Neural crest cell (in vitro differentiated cells): ENCODE data around the gene OCA2. TPM values are rescaled to one million over a fixed set of nuclear protein-coding genes. Genes with fewer than 3 reads are reported as not detected.

Source experiments
- DNase-seq: peaks from one replicate; pipeline ENCODE4 v3.0.0; 2021; ENCODE audit warnings: low read depth, mixed read lengths, low spot score
- H3K27ac Mint-ChIP-seq: one replicate; pipeline ENCODE4 v1.8.0; 2021; ENCODE audit warnings: mild to moderate bottlenecking, mixed read lengths; ENCODE audit not compliant: unreplicated experiment
- H3K27me3 Mint-ChIP-seq: 2 replicates; pipeline ENCODE4 v1.8.0; 2021; ENCODE audit warnings: low read depth, mild to moderate bottlenecking, mixed read lengths
- H3K36me3 Mint-ChIP-seq: 2 replicates; pipeline ENCODE4 v1.8.0; 2021; ENCODE audit warnings: low read depth, mild to moderate bottlenecking, mixed read lengths
- H3K4me1 Mint-ChIP-seq: 2 replicates; pipeline ENCODE4 v1.8.0; 2021; ENCODE audit warnings: mixed read lengths
- H3K4me3 Mint-ChIP-seq: one replicate; pipeline ENCODE4 v1.8.0; 2021; ENCODE audit warnings: mild to moderate bottlenecking, mixed read lengths
- H3K9me3 Mint-ChIP-seq: 2 replicates; pipeline ENCODE4 v1.8.0; 2021; ENCODE audit warnings: mixed read lengths
- total RNA-seq: library from RNA; stranded (reverse); gene quantifications from 2 replicates; pipeline ENCODE4 v1.2.1, GENCODE V29; 2021
- TF ChIP-seq, protein P1 (sequence below): fragments of 200-600 bp; sonication (generic); conservative IDR thresholded peaks from 2 replicates; pipeline ENCODE4 v1.5.0; 2021; ENCODE audit warnings: antibody characterized with exemption, mild to moderate bottlenecking

Gene OCA2
- total RNA-seq, 1 donor from 2014 or later: 0.19 TPM

DNA sequence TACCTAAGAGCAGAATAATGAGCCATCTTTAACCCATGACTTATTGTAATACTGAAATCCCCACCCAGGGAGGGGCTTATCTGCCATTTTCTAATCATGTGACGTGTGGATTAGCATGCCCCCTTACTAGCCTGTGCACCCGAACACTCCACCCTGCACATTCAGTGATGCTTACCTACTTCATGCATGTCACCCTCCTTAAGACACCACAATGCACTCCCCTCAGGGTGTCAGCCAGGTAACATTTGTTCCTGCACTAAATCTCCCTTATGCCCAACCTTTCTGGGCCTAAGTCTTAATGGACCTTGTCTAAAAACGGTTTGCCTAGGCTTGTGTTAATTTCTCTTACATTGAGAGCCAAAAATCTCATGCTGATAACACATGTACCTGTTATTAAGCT lies 336.6 kb downstream of the OCA2 start:
- Mint-ChIP-seq H3K36me3 (no peaks in the 10 kb centered on the region), H3K4me1 (no peaks in the 10 kb centered on the region), H3K27ac (no peak overlapping the region), H3K9me3 (no peaks in the 10 kb centered on the region), H3K27me3 (no peaks in the 10 kb centered on the region), H3K4me3 (no peak overlapping the region)
- TF ChIP-seq, protein P1, sequence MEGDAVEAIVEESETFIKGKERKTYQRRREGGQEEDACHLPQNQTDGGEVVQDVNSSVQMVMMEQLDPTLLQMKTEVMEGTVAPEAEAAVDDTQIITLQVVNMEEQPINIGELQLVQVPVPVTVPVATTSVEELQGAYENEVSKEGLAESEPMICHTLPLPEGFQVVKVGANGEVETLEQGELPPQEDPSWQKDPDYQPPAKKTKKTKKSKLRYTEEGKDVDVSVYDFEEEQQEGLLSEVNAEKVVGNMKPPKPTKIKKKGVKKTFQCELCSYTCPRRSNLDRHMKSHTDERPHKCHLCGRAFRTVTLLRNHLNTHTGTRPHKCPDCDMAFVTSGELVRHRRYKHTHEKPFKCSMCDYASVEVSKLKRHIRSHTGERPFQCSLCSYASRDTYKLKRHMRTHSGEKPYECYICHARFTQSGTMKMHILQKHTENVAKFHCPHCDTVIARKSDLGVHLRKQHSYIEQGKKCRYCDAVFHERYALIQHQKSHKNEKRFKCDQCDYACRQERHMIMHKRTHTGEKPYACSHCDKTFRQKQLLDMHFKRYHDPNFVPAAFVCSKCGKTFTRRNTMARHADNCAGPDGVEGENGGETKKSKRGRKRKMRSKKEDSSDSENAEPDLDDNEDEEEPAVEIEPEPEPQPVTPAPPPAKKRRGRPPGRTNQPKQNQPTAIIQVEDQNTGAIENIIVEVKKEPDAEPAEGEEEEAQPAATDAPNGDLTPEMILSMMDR: no peak
- DNase-seq: no peak

DNA sequence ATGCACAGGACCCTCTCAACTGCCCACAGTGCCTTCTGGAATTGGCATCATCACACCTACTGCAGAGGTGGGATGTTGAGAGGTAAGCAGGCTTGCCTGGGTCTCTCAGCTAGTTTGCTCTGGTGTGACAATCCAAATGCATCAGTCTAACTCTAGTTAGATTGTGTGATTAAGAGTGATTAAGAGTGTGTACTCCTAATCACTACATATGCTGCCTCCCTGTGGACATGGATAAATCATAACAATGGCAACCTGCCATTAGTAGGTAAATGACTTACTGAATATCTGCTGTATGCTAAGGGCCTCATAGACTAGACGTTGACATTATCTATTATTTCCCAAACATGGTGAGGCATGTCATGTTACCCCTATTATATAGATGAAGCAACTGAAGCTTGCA lies 342.1 kb downstream of the OCA2 start:
- H3K27me3 Mint-ChIP-seq: no peaks in the 10 kb centered on the region
- H3K4me3 Mint-ChIP-seq: no peak overlapping the region
- H3K36me3 Mint-ChIP-seq: no peaks in the 10 kb centered on the region
- no peaks in the 10 kb centered on the region for H3K9me3 Mint-ChIP-seq
- no peak for DNase-seq
- H3K27ac Mint-ChIP-seq: no peak overlapping the region
- no peaks in the 10 kb centered on the region for H3K4me1 Mint-ChIP-seq
- TF ChIP-seq, protein P1: no peak

DNA sequence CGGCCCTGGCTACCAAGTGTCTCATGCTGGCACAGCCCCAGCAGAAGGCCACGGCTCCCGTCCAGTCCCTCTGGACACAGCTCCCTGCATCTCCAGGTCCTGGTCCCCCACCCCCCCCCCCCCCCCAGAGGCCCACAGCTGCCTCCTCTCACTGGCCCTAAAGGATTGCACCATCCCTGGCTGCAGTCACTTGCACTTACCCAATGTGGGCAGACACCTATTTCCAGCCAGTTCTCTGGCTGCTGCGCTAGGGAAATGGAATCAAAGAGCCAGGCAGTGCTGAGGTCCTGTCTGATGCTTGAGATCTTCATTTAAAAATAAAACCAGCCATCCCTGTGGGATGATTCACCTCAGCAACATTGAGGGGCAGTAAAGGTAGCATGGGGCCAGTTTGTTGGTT lies 346.4 kb downstream of the OCA2 start:
- no peak for DNase-seq
- Mint-ChIP-seq H3K4me1 (no peaks in the 10 kb centered on the region), H3K27me3 (no peaks in the 10 kb centered on the region), H3K36me3 (no peaks in the 10 kb centered on the region), H3K4me3 (no peak overlapping the region), H3K27ac (no peak overlapping the region), H3K9me3 (no peaks in the 10 kb centered on the region)
- TF ChIP-seq, protein P1: no peak

DNA sequence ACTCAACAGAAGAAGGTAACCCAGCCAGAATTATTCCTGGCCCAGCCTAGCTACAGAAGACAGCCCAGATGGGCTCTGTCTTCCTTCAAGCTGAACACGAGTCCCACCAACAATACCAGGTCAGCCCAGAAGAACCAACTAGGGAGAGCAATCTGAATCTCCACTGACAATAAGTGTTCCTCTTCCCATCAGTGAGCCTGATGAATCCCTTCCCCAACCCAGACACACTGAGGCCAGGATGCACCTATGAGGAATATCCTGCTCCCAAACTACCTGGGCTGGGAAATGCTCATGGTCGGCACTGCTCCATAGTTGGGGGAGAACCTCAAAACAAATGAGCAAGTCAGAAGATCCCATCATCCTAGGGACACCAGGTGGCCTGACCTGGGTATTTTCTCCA lies 351.1 kb downstream of the OCA2 start:
- Mint-ChIP-seq H3K4me1 (no peaks in the 10 kb centered on the region), H3K27ac (no peak overlapping the region), H3K9me3 (peaks cover 6% of the 10 kb centered on the region), H3K27me3 (no peaks in the 10 kb centered on the region), H3K36me3 (no peaks in the 10 kb centered on the region), H3K4me3 (no peak overlapping the region)
- TF ChIP-seq, protein P1: no peak
- DNase-seq: no peak

DNA sequence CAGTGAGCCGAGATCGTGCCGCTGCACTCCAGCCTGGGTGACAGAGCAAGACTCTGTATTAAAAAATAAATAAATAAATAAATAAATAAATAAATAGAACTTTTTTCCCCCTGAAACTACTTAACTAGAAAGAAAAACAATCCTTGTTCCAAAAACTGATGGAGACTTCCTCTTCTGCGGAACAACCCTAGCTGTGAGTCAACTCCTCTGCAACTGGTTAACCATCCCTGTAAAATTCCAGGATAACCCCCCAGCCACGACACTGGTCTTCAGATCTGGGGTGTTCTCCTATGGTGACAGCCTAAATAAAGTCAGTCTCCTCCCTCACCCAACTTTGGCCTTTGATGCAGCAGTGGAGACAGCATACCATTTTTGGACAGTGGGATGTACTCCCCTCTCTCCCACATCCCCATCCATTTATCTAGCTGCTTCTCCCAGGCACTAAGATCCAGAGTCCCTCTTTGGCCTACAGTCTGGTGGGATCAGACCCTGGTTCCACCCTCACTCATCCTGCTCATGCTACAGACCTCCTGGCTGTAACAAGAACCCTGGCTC lies 352.6 kb downstream of the OCA2 start:
- no peak overlapping the region for H3K27ac Mint-ChIP-seq
- no peaks in the 10 kb centered on the region for H3K27me3 Mint-ChIP-seq
- DNase-seq: no peak
- no peaks in the 10 kb centered on the region for H3K36me3 Mint-ChIP-seq
- H3K4me1 Mint-ChIP-seq: no peaks in the 10 kb centered on the region
- peaks cover 6% of the 10 kb centered on the region for H3K9me3 Mint-ChIP-seq
- TF ChIP-seq, protein P1: no peak
- no peak overlapping the region for H3K4me3 Mint-ChIP-seq
